Neural cell (in vitro differentiated cells): ENCODE results near the gene RNF157. TPM values are rescaled to one million over a fixed set of nuclear protein-coding genes. Genes with fewer than 3 reads are reported as not detected.

Source experiments
- H2AFZ ChIP-seq: fragments of 200-600, 300-800 bp; sonication (generic), shearing (Covaris generic); 2 replicates; pipeline ENCODE4 v1.6.0; 2014; ENCODE audit warnings: low read depth, mild to moderate bottlenecking, antibody characterized with exemption, low read length, moderate library complexity
- H3F3A ChIP-seq: fragments of 200-600 bp; shearing (Covaris generic); 2 replicates; pipeline ENCODE4 v1.6.1; 2016; ENCODE audit warnings: mild to moderate bottlenecking, moderate library complexity, mixed read lengths, antibody characterized with exemption, low read length; ENCODE audit not compliant: insufficient read depth, poor library complexity, severe bottlenecking
- H3K27ac ChIP-seq: fragments of 200-600, 300-800 bp; sonication (generic), shearing (Covaris generic); 2 replicates; pipeline ENCODE4 v1.5.1; 2014; ENCODE audit warnings: mild to moderate bottlenecking, low read length, moderate library complexity
- H3K27me3 ChIP-seq: fragments of 300-800, 200-600 bp; sonication (generic), shearing (Covaris generic); 2 replicates; pipeline ENCODE4 v1.6.0; 2014; ENCODE audit warnings: mild to moderate bottlenecking, low read depth, low read length, moderate library complexity; ENCODE audit not compliant: insufficient read depth
- H3K36me3 ChIP-seq: fragments of 300-800, 200-600 bp; sonication (generic), shearing (Covaris generic); 2 replicates; pipeline ENCODE4 v1.5.1; 2014; ENCODE audit warnings: mild to moderate bottlenecking, antibody characterized with exemption, low read length, moderate library complexity; ENCODE audit not compliant: insufficient read depth
- H3K4me2 ChIP-seq: fragments of 300-800, 200-600 bp; sonication (generic), shearing (Covaris generic); 2 replicates; pipeline ENCODE4 v1.6.0; 2014; ENCODE audit warnings: mild to moderate bottlenecking, low read length
- H3K4me3 ChIP-seq: fragments of 300-800, 200-600 bp; sonication (generic), shearing (Covaris generic); 2 replicates; pipeline ENCODE4 v1.5.1; 2014; ENCODE audit warnings: mild to moderate bottlenecking, low read length, moderate library complexity
- H3K79me2 ChIP-seq: fragments of 200-600 bp; shearing (Covaris generic); replicated peaks from 2 replicates; pipeline ENCODE4 v1.6.0; 2014; ENCODE audit warnings: mild to moderate bottlenecking, low read length, moderate library complexity; ENCODE audit not compliant: insufficient read depth
- H3K9ac ChIP-seq: fragments of 300-800, 200-600 bp; sonication (generic), shearing (Covaris generic); 2 replicates; pipeline ENCODE4 v1.6.1; 2016; ENCODE audit warnings: mild to moderate bottlenecking, low read length, mixed read lengths
- H3K9me2 ChIP-seq: fragments of 200-600 bp; shearing (Covaris generic); 2 replicates; pipeline ENCODE4 v1.6.1; 2016; ENCODE audit warnings: mild to moderate bottlenecking, low read length, mixed read lengths; ENCODE audit not compliant: insufficient read depth
- H3K9me3 ChIP-seq: fragments of 200-600, 300-800 bp; sonication (generic), shearing (Covaris generic); 2 replicates; pipeline ENCODE4 v1.6.1; 2016; ENCODE audit warnings: mild to moderate bottlenecking, mixed run types, low read length, moderate library complexity, mixed read lengths
- H4K20me1 ChIP-seq: fragments of 200-600 bp; shearing (Covaris generic); 2 replicates; pipeline ENCODE4 v1.6.1; 2016; ENCODE audit warnings: mild to moderate bottlenecking, mixed run types; ENCODE audit not compliant: insufficient read depth
- EP300 ChIP-seq: fragments of 450-650 bp; conservative IDR thresholded peaks from 2 replicates; pipeline ENCODE4 v1.6.1; 2014; ENCODE audit warnings: antibody characterized with exemption, mild to moderate bottlenecking, moderate library complexity; ENCODE audit not compliant: poor library complexity, severe bottlenecking
- EZH2 ChIP-seq: fragments of 200-600, 300-800 bp; shearing (Covaris generic), sonication (generic); IDR thresholded peaks from 2 replicates; pipeline ENCODE4 v1.6.1; 2014; ENCODE audit warnings: antibody characterized with exemption, low read length, borderline replicate concordance, mild to moderate bottlenecking; ENCODE audit not compliant: insufficient read depth, poor library complexity, severe bottlenecking
- MXI1 ChIP-seq: fragments of 450-650 bp; conservative IDR thresholded peaks from 2 replicates; pipeline ENCODE4 v1.6.1; 2014; ENCODE audit warnings: antibody characterized with exemption, mild to moderate bottlenecking; ENCODE audit not compliant: poor library complexity, severe bottlenecking
- POLR2AphosphoS5 ChIP-seq: IDR thresholded peaks from 2 replicates; pipeline ENCODE4 v1.6.1; 2012
- RAD21 ChIP-seq: fragments of 450-650 bp; conservative IDR thresholded peaks from 2 replicates; pipeline ENCODE4 v1.6.1; 2014; ENCODE audit warnings: antibody characterized with exemption, mild to moderate bottlenecking, moderate library complexity
- SMC3 ChIP-seq: fragments of 450-650 bp; conservative IDR thresholded peaks from 2 replicates; pipeline ENCODE4 v1.6.1; 2014; ENCODE audit warnings: antibody characterized with exemption, mild to moderate bottlenecking, moderate library complexity; ENCODE audit not compliant: poor library complexity
- TAF1 ChIP-seq: IDR thresholded peaks from 2 replicates; pipeline ENCODE4 v1.6.1; 2012; ENCODE audit warnings: low read depth
- polyA plus RNA-seq: library from polyadenylated mRNA; depleted of rRNA; stranded (reverse); fragments of >200 nt; gene quantifications from 2 replicates; pipeline ENCODE4 v1.2.3, GENCODE V29; 2014
- TF ChIP-seq, protein P1 (sequence below): IDR thresholded peaks from 2 replicates; pipeline ENCODE4 v1.6.1; 2012; ENCODE audit warnings: borderline replicate concordance
- TF ChIP-seq, protein P2 (sequence below): fragments of 450-650 bp; IDR thresholded peaks from 2 replicates; pipeline ENCODE4 v1.5.1; 2014; ENCODE audit warnings: antibody characterized with exemption, mild to moderate bottlenecking, moderate library complexity; ENCODE audit not compliant: poor library complexity, severe bottlenecking

Gene RNF157
- polyA plus RNA-seq, 1 donor from 2014 or later = 15.9 TPM

DNA sequence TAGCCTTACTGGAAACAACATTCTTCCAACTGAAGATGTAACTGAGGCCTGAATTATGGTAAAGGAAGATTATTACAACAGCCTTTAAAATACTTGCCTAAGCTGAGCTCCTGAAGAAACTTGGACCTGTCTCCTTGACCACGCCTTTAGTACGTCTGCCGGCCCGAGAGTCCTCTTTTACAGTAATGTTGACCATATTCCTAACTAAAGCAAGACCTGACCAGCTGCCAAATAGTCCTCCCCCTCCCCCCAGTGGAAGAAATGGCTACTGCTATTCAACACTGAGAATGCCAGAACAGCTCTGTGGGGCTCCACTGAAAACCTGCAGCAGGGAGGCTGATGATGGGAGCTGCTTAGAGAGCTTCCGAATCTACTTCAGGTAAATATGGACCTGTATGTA lies 86.7 kb downstream of the RNF157 start:
- no peaks in the 10 kb centered on the region for H3F3A ChIP-seq
- no peak overlapping the region for H3K9ac ChIP-seq
- H3K9me3 ChIP-seq = no peaks in the 10 kb centered on the region
- H3K4me2 ChIP-seq = no peak overlapping the region
- H3K27ac ChIP-seq = no peak overlapping the region
- TF ChIP-seq SMC3 (no peak), RAD21 (no peak), MXI1 (no peak), POLR2AphosphoS5 (no peak), EP300 (no peak), EZH2 (no peak), TAF1 (no peak)
- TF ChIP-seq, protein P1, sequence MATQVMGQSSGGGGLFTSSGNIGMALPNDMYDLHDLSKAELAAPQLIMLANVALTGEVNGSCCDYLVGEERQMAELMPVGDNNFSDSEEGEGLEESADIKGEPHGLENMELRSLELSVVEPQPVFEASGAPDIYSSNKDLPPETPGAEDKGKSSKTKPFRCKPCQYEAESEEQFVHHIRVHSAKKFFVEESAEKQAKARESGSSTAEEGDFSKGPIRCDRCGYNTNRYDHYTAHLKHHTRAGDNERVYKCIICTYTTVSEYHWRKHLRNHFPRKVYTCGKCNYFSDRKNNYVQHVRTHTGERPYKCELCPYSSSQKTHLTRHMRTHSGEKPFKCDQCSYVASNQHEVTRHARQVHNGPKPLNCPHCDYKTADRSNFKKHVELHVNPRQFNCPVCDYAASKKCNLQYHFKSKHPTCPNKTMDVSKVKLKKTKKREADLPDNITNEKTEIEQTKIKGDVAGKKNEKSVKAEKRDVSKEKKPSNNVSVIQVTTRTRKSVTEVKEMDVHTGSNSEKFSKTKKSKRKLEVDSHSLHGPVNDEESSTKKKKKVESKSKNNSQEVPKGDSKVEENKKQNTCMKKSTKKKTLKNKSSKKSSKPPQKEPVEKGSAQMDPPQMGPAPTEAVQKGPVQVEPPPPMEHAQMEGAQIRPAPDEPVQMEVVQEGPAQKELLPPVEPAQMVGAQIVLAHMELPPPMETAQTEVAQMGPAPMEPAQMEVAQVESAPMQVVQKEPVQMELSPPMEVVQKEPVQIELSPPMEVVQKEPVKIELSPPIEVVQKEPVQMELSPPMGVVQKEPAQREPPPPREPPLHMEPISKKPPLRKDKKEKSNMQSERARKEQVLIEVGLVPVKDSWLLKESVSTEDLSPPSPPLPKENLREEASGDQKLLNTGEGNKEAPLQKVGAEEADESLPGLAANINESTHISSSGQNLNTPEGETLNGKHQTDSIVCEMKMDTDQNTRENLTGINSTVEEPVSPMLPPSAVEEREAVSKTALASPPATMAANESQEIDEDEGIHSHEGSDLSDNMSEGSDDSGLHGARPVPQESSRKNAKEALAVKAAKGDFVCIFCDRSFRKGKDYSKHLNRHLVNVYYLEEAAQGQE = no peak
- TF ChIP-seq, protein P2, sequence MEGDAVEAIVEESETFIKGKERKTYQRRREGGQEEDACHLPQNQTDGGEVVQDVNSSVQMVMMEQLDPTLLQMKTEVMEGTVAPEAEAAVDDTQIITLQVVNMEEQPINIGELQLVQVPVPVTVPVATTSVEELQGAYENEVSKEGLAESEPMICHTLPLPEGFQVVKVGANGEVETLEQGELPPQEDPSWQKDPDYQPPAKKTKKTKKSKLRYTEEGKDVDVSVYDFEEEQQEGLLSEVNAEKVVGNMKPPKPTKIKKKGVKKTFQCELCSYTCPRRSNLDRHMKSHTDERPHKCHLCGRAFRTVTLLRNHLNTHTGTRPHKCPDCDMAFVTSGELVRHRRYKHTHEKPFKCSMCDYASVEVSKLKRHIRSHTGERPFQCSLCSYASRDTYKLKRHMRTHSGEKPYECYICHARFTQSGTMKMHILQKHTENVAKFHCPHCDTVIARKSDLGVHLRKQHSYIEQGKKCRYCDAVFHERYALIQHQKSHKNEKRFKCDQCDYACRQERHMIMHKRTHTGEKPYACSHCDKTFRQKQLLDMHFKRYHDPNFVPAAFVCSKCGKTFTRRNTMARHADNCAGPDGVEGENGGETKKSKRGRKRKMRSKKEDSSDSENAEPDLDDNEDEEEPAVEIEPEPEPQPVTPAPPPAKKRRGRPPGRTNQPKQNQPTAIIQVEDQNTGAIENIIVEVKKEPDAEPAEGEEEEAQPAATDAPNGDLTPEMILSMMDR = no peak
- no peaks in the 10 kb centered on the region for H3K79me2 ChIP-seq
- H3K27me3 ChIP-seq = no peaks in the 10 kb centered on the region
- H2AFZ ChIP-seq = no peak overlapping the region
- no peaks in the 10 kb centered on the region for H3K36me3 ChIP-seq
- H4K20me1 ChIP-seq = no peaks in the 10 kb centered on the region
- no peaks in the 10 kb centered on the region for H3K9me2 ChIP-seq
- no peak overlapping the region for H3K4me3 ChIP-seq

DNA sequence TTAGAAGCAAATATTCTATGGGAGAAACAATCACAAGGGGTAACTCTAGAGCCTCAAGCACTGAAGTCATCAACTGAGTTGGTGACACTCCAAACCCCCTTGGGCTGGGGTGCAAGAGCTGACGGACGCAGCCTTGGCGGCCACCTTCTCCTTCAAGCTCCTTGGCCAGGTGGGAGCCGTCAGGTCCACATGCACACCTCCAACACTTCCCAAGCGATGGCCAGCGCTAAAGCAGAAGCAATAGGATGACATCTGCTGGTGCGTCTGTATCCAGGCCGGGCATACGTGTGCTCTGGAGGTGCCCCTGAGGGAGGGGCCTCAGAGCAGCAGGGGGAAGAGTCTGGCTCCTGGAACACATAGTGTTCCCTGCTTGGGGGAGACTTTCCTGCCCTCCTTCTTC lies 87.1 kb downstream of the RNF157 start:
- no peaks in the 10 kb centered on the region for H3K79me2 ChIP-seq
- H3F3A ChIP-seq = no peaks in the 10 kb centered on the region
- no peaks in the 10 kb centered on the region for H4K20me1 ChIP-seq
- H3K4me2 ChIP-seq = no peak overlapping the region
- TF ChIP-seq EZH2 (no peak), RAD21 (no peak), SMC3 (no peak)
- TF ChIP-seq, protein P2 = no peak
- no peaks in the 10 kb centered on the region for H3K27me3 ChIP-seq
- H3K9me2 ChIP-seq = no peaks in the 10 kb centered on the region
- no peaks in the 10 kb centered on the region for H3K36me3 ChIP-seq
- H3K9me3 ChIP-seq = no peaks in the 10 kb centered on the region
- no peak overlapping the region for H3K4me3 ChIP-seq
- H2AFZ ChIP-seq = no peak overlapping the region
- H3K9ac ChIP-seq = no peak overlapping the region
- H3K27ac ChIP-seq = no peak overlapping the region
